HepG2 (cell line): ENCODE data around the gene SRC. TPM values are rescaled to one million over a fixed set of nuclear protein-coding genes. Genes with fewer than 3 reads are reported as not detected.

Experiments used
- ATAC-seq: fragments of 200-7000 bp; cut with Tn5 transposase; 3 replicates; pipeline ENCODE4 v1.9.1; 2020; ENCODE audit warnings: mild to moderate bottlenecking, moderate library complexity
- BruUV-seq: library from RNA; stranded (reverse); fragments of 400-500 nt; replicated peaks from 2 replicates; lab custom pipeline; 2021; lab: Mats Ljungman, UMichigan
- CTCF ChIA-PET: fragments of 300-600 bp; formaldehyde crosslinking; extraction: SDS; loops from one replicate; lab custom pipeline; 2021; ENCODE audit warnings: low total read pairs, inconsistent platforms, low intra/inter-chr PET ratio; lab: Yijun Ruan, JAX
- POLR2A ChIA-PET: fragments of 350-600 bp; sonication (Branson Sonifier 250); formaldehyde crosslinking; loops from one replicate; lab custom pipeline; 2020; ENCODE audit warnings: antibody characterized with exemption, inconsistent platforms; lab: Yijun Ruan, JAX
- DNase-seq: peaks from one replicate; pipeline ENCODE4 v3.0.0-alpha.2; 2015; ENCODE audit warnings: low spot score
- FAIRE-seq: peaks from 3 replicates; lab custom pipeline; 2011; peaks lifted over from hg19 to GRCh38; lab: Jason Lieb, UNC
- H2AFZ ChIP-seq: one replicate; pipeline ENCODE4 v1.6.1; 2011; ENCODE audit warnings: low read length, inconsistent platforms
- H3K27ac ChIP-seq: fragments of 300-600 bp; 3 replicates; pipeline ENCODE4 v1.8.0; 2011; ENCODE audit warnings: mixed run types, mild to moderate bottlenecking, mixed read lengths, low read length, inconsistent platforms; ENCODE audit not compliant: insufficient read depth; ENCODE audit errors: extremely low read length
- H3K27me3 ChIP-seq, 2 experiments: fragments of 200-600 bp in 1 of 2; 2 replicates in 1 of 2; 3 replicates in 1 of 2; pipeline versions ENCODE4 v1.6.0 to v1.8.0; 2011; ENCODE audit warnings: low read length in 2 of 2, mild to moderate bottlenecking in 2 of 2, moderate library complexity in 2 of 2, inconsistent platforms in 1 of 2; ENCODE audit not compliant: insufficient read depth in 2 of 2, control insufficient read depth in 1 of 2
- H3K36me3 ChIP-seq, 2 experiments: fragments of 200-600 bp in 1 of 2; replicated peaks in 1 of 2; 2 replicates in 1 of 2; 3 replicates in 1 of 2; pipeline versions ENCODE4 v1.5.1 to v1.8.0; 2011; ENCODE audit warnings: low read length in 2 of 2, inconsistent platforms in 1 of 2; ENCODE audit not compliant: insufficient read depth in 2 of 2, control insufficient read depth in 1 of 2
- H3K4me1 ChIP-seq: 2 replicates; pipeline ENCODE4 v1.5.1; 2012; ENCODE audit warnings: low read length, inconsistent platforms; ENCODE audit not compliant: insufficient read depth
- H3K4me2 ChIP-seq: 2 replicates; pipeline ENCODE4 v1.6.0; 2011; ENCODE audit warnings: low read depth, low read length, inconsistent platforms
- H3K4me3 ChIP-seq, 3 experiments: fragments of 200-600 bp in 1 of 3; sonication (generic), shearing (Covaris generic) in 1 of 3; replicated peaks in 1 of 3; 2 replicates each; pipeline ENCODE4 v1.5.1; 2011 to 2016; ENCODE audit warnings: low read length in 3 of 3, inconsistent platforms in 2 of 3, low read depth in 2 of 3, mild to moderate bottlenecking in 2 of 3, control low read depth in 1 of 3, mixed read lengths in 1 of 3; ENCODE audit not compliant: insufficient read depth in 1 of 3
- H3K79me2 ChIP-seq: one replicate; pipeline ENCODE4 v1.6.1; 2011; ENCODE audit warnings: low read length, inconsistent platforms; ENCODE audit not compliant: insufficient read depth
- H3K9ac ChIP-seq: 2 replicates; pipeline ENCODE4 v1.6.0; 2011; ENCODE audit warnings: mild to moderate bottlenecking, low read depth, low read length, inconsistent platforms; ENCODE audit not compliant: insufficient read depth
- H3K9me3 ChIP-seq: 2 replicates; pipeline ENCODE4 v1.5.1; 2012; ENCODE audit warnings: mild to moderate bottlenecking, low read length
- H4K20me1 ChIP-seq: 2 replicates; pipeline ENCODE4 v1.6.0; 2011; ENCODE audit warnings: inconsistent platforms, mild to moderate bottlenecking, low read length, moderate library complexity; ENCODE audit not compliant: insufficient read depth
- EP300 ChIP-seq, 3 experiments: sonication (generic) in 1 of 3; formaldehyde crosslinking in 1 of 3; IDR thresholded peaks; 2 replicates each; pipeline versions ENCODE4 v1.5.1 to v1.6.1; 2011 to 2020; ENCODE audit warnings: low read depth in 2 of 3, low read length in 2 of 3, borderline replicate concordance in 1 of 3, improper control_type of control experiment in 1 of 3, mild to moderate bottlenecking in 1 of 3, missing genetic modification reagents in 1 of 3, moderate library complexity in 1 of 3
- MNT ChIP-seq: fragments of 450-650 bp; IDR thresholded peaks from 2 replicates; pipeline ENCODE4 v1.6.1; 2016
- POLR2AphosphoS2 ChIP-seq: IDR thresholded peaks from 2 replicates; pipeline ENCODE4 v1.6.1; 2011; ENCODE audit warnings: low read depth, low read length, improper control_type of control experiment
- POLR2G ChIP-seq: fragments of 200-400 bp; formaldehyde crosslinking; IDR thresholded peaks from 2 replicates; pipeline ENCODE4 v1.6.1; 2018; ENCODE audit warnings: mild to moderate bottlenecking, low read depth, low read length, moderate library complexity
- ZNF687 ChIP-seq: sonication (generic); formaldehyde crosslinking; IDR thresholded peaks from 2 replicates; pipeline ENCODE4 v1.5.1; 2020; ENCODE audit warnings: mild to moderate bottlenecking, missing genetic modification reagents, moderate library complexity
- ZNF704 ChIP-seq: sonication (generic); formaldehyde crosslinking; IDR thresholded peaks from 2 replicates; pipeline ENCODE4 v1.8.1; 2023; ENCODE audit warnings: mild to moderate bottlenecking, inconsistent platforms, moderate library complexity, missing genetic modification reagents, borderline replicate concordance
- ZNF768 ChIP-seq: sonication (generic); formaldehyde crosslinking; IDR thresholded peaks from 2 replicates; pipeline ENCODE4 v1.4.0; 2020; ENCODE audit warnings: missing genetic modification reagents
- WGBS: methylation state at CpG from one replicate; pipeline ENCODE4 v1.1.6; 2017; ENCODE audit warnings: low lambda C conversion rate; 5-methylcytosine and 5-hydroxymethylcytosine counted together
- in situ Hi-C: cut with HindIII; loops from 2 replicates; pipeline ENCODE4 v1.10.0; 2017; ENCODE audit warnings: low pct_unique_long_range_greater_than_20kb; ENCODE audit not compliant: extremely low pct_ligation_motif_present
- intact Hi-C: fragments of 100-400 bp; cut with micrococcal nuclease; formaldehyde crosslinking; loops from one replicate; pipeline ENCODE4 v1.10.0; 2022; ENCODE audit not compliant: unreplicated experiment
- polyA plus RNA-seq, 8 experiments: library from polyadenylated mRNA; depleted of rRNA in 3 of 8; stranded (reverse) in 7 of 8; unstranded in 1 of 8; fragments of >200 nt; fragmentation: Illumina TruSeq in 4 of 8; extraction: Trizol in 4 of 8; gene quantifications; 2 replicates each; pipeline versions ENCODE4 v1.2.1 to v1.2.3, GENCODE V29; 2011 to 2016; ENCODE audit warnings: low read depth in 4 of 8, missing spikeins in 1 of 8, mixed read lengths in 1 of 8; ENCODE audit not compliant: insufficient read depth in 1 of 8
- total RNA-seq, 5 experiments: library from RNA; depleted of rRNA; stranded (reverse); fragments of >200 nt; fragmentation: Illumina TruSeq; extraction: Trizol; gene quantifications; 2 replicates each; pipeline ENCODE4 v1.2.3, GENCODE V29; 2016; ENCODE audit warnings: low read depth in 1 of 5

SRC gene
- total and polyA plus RNA-seq, 2 of the 13 experiments (the other 11 are each of a cell fraction or from before 2014, with no cell fraction given) = 54.7 to 192 TPM

GRCh38 chr20:37393863-37394542 lies 48.1 kb downstream of the SRC start (continued):
- TF ChIP-seq EP300 (IDR thresholded peaks at IDR 0.05; ENCODE audit: low read depth in 2 of 2, low read length in 2 of 2) (no peak), EP300 (CRISPR knock-in tag; IDR thresholded peaks at IDR 0.05; ENCODE audit: borderline replicate concordance) (0 out of 2 replicates have a peak, but pooled peaks have one; percentile 5), ZNF704 (CRISPR knock-in tag) (no peak)

GRCh38 chr20:37394543-37395409 lies 48.8 kb downstream of the SRC start:
- no peaks in the 10 kb centered on the region for H4K20me1 ChIP-seq
- H2AFZ ChIP-seq = no peak overlapping the region
- H3K4me2 ChIP-seq = no peak overlapping the region
- in situ Hi-C loops = no loop called here
- H3K36me3 ChIP-seq = peaks cover 16 to 38% of the 10 kb centered on the region in 2 experiments
- BruUV-seq = TSS peak; percentile 29
- no peak overlapping the region for H3K4me3 ChIP-seq
- WGBS = 99% methylated on average over 19 of the region's 19 CpGs
- ATAC-seq (no peak), DNase-seq (no peak), FAIRE-seq (no peak)
- POLR2A ChIA-PET = no interaction called here
- intact Hi-C loops = loop anchor here (5.0 kb wide), 1 partner anchor 127 kb away; no protein-coding TSS in a partner anchor
- peaks cover 92% of the 10 kb centered on the region for H3K4me1 ChIP-seq
- CTCF ChIA-PET = no interaction called here
- H3K9ac ChIP-seq = no peak overlapping the region
- H3K9me3 ChIP-seq = no peaks in the 10 kb centered on the region
- no peaks in the 10 kb centered on the region for H3K79me2 ChIP-seq
- H3K27me3 ChIP-seq = no peaks in the 10 kb centered on the region
- no peak overlapping the region for H3K27ac ChIP-seq
- TF ChIP-seq POLR2AphosphoS2 = peak; percentile 78
- peak; percentile 39; the same call in 1 of the 2 replicates for TF ChIP-seq MNT
- no peak for TF ChIP-seq ZNF687 (CRISPR knock-in tag)
- 0 out of 2 replicates have a peak, but pooled peaks have one; percentile 30 for TF ChIP-seq POLR2G
- peak; percentile 53; the same call in 1 of the 2 replicates for TF ChIP-seq ZNF768 (CRISPR knock-in tag)
